GM04504 (cell line): Measurements from ENCODE around the gene SLC16A10.
A peak's percentile ranks its signal among the peaks of the same experiment; 100 is the strongest.
"Not testable (repeated sequence)": the region's sequence is repeated elsewhere in the genome, so short reads cannot be mapped to it uniquely, and the experiment has no call there.

Experiments used
- DNase-seq: peaks from one replicate; pipeline ENCODE4 v3.0.0-alpha.2; 2012; ENCODE audit warnings: low read depth

Gene SLC16A10

GRCh38 chr6:111219785-111220184, 132.5 kb downstream of the SLC16A10 start:
- no peak for DNase-seq

GRCh38 chr6:111220383-111221031, 133.2 kb downstream of the SLC16A10 start:
- no peak for DNase-seq

- no peak for DNase-seq
These were observed 134.5 kb downstream of the SLC16A10 start for GRCh38 chr6:111221804-111222203.

GRCh38 chr6:111222341-111222740, 135.0 kb downstream of the SLC16A10 start:
- no peak for DNase-seq

- DNase-seq = no peak
These were observed 140.8 kb downstream of the SLC16A10 start for GRCh38 chr6:111228094-111228493.

GRCh38 chr6:111230351-111231089, 143.2 kb downstream of the SLC16A10 start:
- DNase-seq = peak; percentile 23

- DNase-seq = no peak
These were observed 143.8 kb downstream of the SLC16A10 start for GRCh38 chr6:111231090-111231459.

GRCh38 chr6:111237852-111238251, 150.5 kb downstream of the SLC16A10 start:
- DNase-seq = no peak

GRCh38 chr6:111238464-111239119, 151.3 kb downstream of the SLC16A10 start:
- DNase-seq = no peak

GRCh38 chr6:111239461-111239860, 152.2 kb downstream of the SLC16A10 start:
- DNase-seq = no peak

- DNase-seq = no peak
These were observed 155.1 kb downstream of the SLC16A10 start for GRCh38 chr6:111242452-111242851.

GRCh38 chr6:111243095-111243494, 155.8 kb downstream of the SLC16A10 start:
- DNase-seq = no peak

- DNase-seq = no peak
These were observed 161.5 kb downstream of the SLC16A10 start for GRCh38 chr6:111248789-111249188.

GRCh38 chr6:111250791-111251354, 163.6 kb downstream of the SLC16A10 start:
- no peak for DNase-seq

- DNase-seq = no peak
These were observed 165.4 kb downstream of the SLC16A10 start for GRCh38 chr6:111252726-111253125.

- no peak for DNase-seq
These were observed 166.9 kb downstream of the SLC16A10 start for GRCh38 chr6:111254004-111254778.

GRCh38 chr6:111254779-111255166, 167.5 kb downstream of the SLC16A10 start:
- no peak for DNase-seq

- not testable (repeated sequence) for DNase-seq
These were observed 168.5 kb downstream of the SLC16A10 start for GRCh38 chr6:111255838-111256237.

GRCh38 chr6:111256646-111257045, 169.3 kb downstream of the SLC16A10 start:
- no peak for DNase-seq

- no peak for DNase-seq
These were observed 170.7 kb downstream of the SLC16A10 start for GRCh38 chr6:111258010-111258409.

- no peak for DNase-seq
These were observed 171.3 kb downstream of the SLC16A10 start for GRCh38 chr6:111258615-111259088.
